CD4-positive, alpha-beta T cell treated with Interleukin-21 for 1 hour (primary cell): ENCODE results near the gene ECT2.
"Not testable (repeated sequence)": the region's sequence is repeated elsewhere in the genome, so short reads cannot be mapped to it uniquely, and the experiment has no call there.

Experiments
- DNase-seq: peaks from one replicate; pipeline ENCODE4 v3.0.0-alpha.2; 2020

Gene ECT2

GRCh38 chr3:172739462-172739861 is 11.1 kb upstream of the ECT2 start:
- no peak for DNase-seq

DNA sequence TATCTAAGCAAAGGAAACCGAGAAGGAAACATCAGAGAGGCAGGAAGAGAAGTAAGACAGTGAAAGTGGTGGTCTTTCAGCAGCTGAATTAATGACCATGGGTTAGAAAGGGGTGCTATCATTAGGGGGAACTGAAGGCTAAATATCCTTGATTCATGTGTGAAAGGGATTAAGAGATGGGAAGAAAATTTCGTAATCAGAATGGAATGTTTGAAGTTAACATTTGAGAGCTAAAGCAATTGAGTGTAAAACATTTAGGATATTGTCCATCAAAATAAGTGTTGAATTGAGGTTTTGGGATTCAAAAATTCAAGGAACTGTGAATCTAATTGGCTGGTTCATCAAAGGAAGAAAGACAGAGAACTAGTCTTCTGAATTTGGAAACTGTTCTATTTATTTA is 4.1 kb upstream of the ECT2 start:
- DNase-seq, result no peak

- DNase-seq, result no peak
These were observed 1.1 kb upstream of the ECT2 start for GRCh38 chr3:172749230-172749965.

DNA sequence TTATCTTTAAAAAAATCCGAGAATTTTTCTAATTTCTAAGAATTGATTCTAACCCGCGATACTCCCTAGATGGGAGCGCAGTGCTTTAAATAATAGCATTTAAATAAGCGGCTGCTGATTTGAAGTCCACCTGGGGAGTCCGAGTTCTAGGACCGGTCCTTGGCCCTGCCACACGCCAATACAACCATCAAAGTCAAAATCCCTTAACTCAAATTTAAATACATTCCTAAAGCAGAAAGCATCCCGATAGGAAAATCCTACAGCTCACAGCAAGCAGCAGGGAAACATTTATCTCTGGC is 508 bp upstream of the ECT2 start:
- no peak for DNase-seq

DNA sequence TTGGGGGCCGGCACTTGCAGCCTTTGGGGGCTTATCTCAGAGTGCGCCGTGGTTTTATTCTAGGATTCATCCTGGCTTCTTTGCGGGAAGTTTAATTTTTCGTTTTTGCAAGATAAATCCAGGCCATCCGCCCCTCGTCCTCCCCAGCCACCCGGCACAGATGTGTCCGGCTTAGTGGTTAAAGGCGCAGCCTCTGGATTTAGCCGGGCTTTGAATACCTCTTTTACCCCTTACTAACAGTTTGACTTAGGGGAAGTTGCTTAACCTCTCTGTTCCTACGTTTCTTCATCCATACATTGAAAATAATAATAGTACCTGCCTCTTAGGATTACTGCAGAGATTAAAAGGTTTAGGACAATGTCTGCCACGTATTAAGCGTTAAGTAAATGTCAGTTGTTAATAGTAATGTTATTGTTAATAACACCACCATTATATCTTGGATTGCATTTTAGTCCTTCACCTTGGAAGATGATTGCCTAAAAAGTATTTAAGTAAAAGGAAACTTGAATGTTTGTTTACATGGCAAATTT is 714 bp downstream of the ECT2 start:
- DNase-seq, result peak; percentile 4

DNA sequence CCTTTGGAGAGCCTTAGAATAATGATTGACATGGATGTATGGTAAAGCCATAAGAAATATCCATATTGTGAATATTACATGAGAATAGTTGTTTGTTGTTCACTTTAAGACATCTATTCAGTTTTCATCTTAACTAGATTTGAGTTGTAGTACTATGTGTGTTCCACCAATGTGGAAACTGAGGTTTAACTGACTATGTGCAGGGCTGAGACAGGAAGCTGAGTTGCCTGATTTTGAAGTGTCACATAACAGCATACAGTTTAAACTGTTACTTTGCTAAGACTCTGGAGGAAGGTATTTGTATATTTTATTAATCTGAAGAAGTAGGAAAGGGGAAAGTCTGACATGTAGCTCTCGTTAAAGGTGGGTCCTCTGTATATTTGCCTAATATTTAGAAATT is 2.1 kb downstream of the ECT2 start:
- peak; percentile 6 for DNase-seq

- DNase-seq, result no peak
These were observed 2.6 kb downstream of the ECT2 start for GRCh38 chr3:172753125-172753524.

- DNase-seq, result not testable (repeated sequence)
These were observed 9.9 kb downstream of the ECT2 start for GRCh38 chr3:172760416-172760815.

- no peak for DNase-seq
These were observed 15.7 kb downstream of the ECT2 start for GRCh38 chr3:172766241-172766640.

DNA sequence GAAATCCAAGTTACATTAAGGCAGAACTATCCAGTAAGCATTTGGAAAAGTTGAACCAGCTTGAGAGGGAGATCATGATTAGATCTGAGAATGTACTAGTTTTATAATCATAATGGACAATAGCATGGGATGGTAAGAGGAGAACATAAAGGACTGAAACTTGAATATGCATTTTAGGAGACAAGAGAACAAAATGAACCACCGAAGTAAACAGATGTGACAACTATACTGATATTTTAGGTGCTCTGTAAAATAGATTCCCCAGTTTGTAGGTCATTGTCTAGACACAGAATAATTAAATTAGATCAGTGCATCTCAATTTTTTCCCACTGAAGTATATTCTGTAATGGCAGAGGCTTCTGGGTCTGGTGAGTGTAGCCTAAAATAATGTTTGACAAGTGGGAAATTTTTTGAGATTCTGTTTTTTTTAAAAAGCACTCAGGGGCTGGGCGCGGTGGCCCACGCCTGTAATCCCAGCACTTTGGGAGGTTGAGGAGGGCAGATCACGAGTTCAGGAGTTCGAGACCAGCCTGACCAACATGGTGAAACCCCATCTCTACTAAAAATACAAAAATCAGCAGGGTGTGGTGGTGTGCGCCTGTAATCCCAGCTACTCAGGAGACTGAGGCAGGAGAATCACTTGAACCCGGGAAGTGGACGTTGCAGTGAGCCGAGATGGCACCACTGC is 16.3 kb downstream of the ECT2 start:
- no peak for DNase-seq

GRCh38 chr3:172770382-172770781 is 19.9 kb downstream of the ECT2 start:
- no peak for DNase-seq

- no peak for DNase-seq
These were observed 21.1 kb downstream of the ECT2 start for GRCh38 chr3:172771672-172772071.

DNA sequence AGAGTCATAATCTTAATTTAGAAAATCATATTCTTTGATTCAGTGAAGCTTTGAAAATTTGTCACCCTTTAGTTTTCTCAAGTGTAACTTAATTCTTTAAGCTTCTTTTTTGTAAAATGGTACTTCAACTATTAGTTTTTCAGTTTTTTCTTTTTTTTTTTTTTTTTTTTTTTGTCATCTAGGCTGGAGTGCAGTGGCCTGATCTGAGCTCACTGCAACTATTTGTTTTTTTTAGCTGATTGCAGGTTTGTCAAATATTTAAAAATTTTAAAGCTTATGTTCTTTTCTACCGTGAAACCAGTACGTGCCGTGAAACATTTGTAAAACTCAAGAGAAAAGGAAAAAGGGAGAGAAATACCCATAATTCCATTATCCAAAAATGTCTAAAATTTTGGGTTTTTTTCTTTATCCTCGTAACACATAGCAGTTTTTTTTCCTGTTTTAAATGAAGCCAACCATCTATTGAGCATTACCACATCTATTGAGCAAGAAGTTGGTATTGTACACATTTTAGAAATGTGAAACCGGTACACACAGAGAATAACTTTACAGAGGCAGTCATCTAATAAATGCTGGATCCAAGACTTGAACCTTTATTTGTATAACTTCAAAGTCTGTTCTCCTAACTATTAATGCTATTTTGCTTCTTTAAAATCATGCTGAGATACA is 25.7 kb downstream of the ECT2 start:
- DNase-seq, result no peak

GRCh38 chr3:172777901-172778300 is 27.4 kb downstream of the ECT2 start:
- no peak for DNase-seq

GRCh38 chr3:172782235-172782634 is 31.7 kb downstream of the ECT2 start:
- DNase-seq, result no peak

GRCh38 chr3:172786036-172786435 is 35.5 kb downstream of the ECT2 start:
- DNase-seq, result no peak

- no peak for DNase-seq
These were observed 36.5 kb downstream of the ECT2 start for GRCh38 chr3:172787019-172787418.

GRCh38 chr3:172787746-172788145 is 37.2 kb downstream of the ECT2 start:
- DNase-seq, result no peak

GRCh38 chr3:172799246-172799645 is 48.7 kb downstream of the ECT2 start:
- no peak for DNase-seq

DNA sequence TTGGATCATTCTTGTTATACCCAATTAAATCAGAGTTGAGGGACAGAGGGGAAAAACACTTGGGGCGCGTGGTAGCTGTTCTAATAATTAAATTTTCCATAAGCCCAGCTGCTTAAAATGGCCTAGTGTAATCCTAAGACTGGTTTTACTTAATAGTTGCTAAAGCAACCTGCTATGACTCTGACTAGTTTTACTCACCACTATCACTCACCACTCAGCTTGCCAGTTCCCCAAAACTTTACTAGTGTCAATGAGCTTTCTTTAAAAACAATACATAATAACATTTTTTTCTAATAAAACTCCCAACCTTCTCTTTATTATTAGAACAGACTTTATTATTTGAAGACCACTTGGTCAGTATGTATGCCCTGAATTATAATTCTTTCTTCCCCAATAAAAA is 49.6 kb downstream of the ECT2 start:
- no peak for DNase-seq

GRCh38 chr3:172803489-172803888 is 53.0 kb downstream of the ECT2 start:
- DNase-seq, result no peak

- DNase-seq, result no peak
These were observed 53.8 kb downstream of the ECT2 start for GRCh38 chr3:172804323-172804722.

GRCh38 chr3:172808969-172809546 is 58.5 kb downstream of the ECT2 start:
- peak; percentile 33 for DNase-seq

GRCh38 chr3:172811099-172811498 is 60.6 kb downstream of the ECT2 start:
- no peak for DNase-seq
